Liver (tissue), 9 donors: Measurements from ENCODE around the gene NOS1AP. TPM values are rescaled to one million over a fixed set of nuclear protein-coding genes. Genes with fewer than 3 reads are reported as not detected.

ENCODE experiments used
- DNase-seq: peaks from one replicate; pipeline ENCODE4 v3.0.0-alpha.2; 2017; ENCODE audit warnings: low spot score
- H3K27ac ChIP-seq, 2 donors: one replicate each; pipeline ENCODE4 v1.7.0; 2013; ENCODE audit warnings: inconsistent platforms in 2 of 2, low read length in 2 of 2, control low read depth in 1 of 2, low read depth in 1 of 2, mild to moderate bottlenecking in 1 of 2
- H3K27me3 ChIP-seq, 4 donors: one replicate each; pipeline versions ENCODE4 v1.6.1 to v1.7.0; 2013; ENCODE audit warnings: low read length in 3 of 4, inconsistent platforms in 1 of 4, mild to moderate bottlenecking in 1 of 4, moderate library complexity in 1 of 4; ENCODE audit not compliant: control insufficient read depth in 4 of 4, insufficient read depth in 4 of 4
- H3K36me3 ChIP-seq, 4 donors: one replicate each; pipeline versions ENCODE4 v1.6.1 to v1.7.0; 2013; ENCODE audit warnings: low read length in 3 of 4, mild to moderate bottlenecking in 3 of 4, low read depth in 1 of 4, moderate library complexity in 1 of 4; ENCODE audit not compliant: control insufficient read depth in 4 of 4, insufficient read depth in 3 of 4
- H3K4me1 ChIP-seq, 4 donors: one replicate each; pipeline versions ENCODE4 v1.6.1 to v1.7.0; 2013; ENCODE audit warnings: low read length in 3 of 4, mild to moderate bottlenecking in 3 of 4, moderate library complexity in 1 of 4; ENCODE audit not compliant: control insufficient read depth in 4 of 4, insufficient read depth in 4 of 4
- H3K4me3 ChIP-seq, 3 donors: one replicate each; pipeline versions ENCODE4 v1.6.1 to v1.7.0; 2013; ENCODE audit warnings: low read length in 3 of 3, control low read depth in 1 of 3, low read depth in 1 of 3, mild to moderate bottlenecking in 1 of 3
- H3K9ac ChIP-seq, 2 donors: one replicate each; pipeline ENCODE4 v1.7.0; 2013; ENCODE audit warnings: low read length in 2 of 2, mild to moderate bottlenecking in 2 of 2, moderate library complexity in 2 of 2, control low read depth in 1 of 2, low read depth in 1 of 2
- H3K9me3 ChIP-seq, 4 donors: one replicate each; pipeline versions ENCODE4 v1.6.1 to v1.7.0; 2013; ENCODE audit warnings: low read length in 3 of 4; ENCODE audit not compliant: control insufficient read depth in 4 of 4
- EGR1 ChIP-seq, 2 donors: IDR thresholded peaks; 2 replicates each; pipeline ENCODE4 v1.6.1; 2016 to 2018; ENCODE audit warnings: antibody characterized with exemption in 2 of 2, low read depth in 2 of 2
- FOXA1 ChIP-seq: IDR thresholded peaks from 2 replicates; pipeline ENCODE4 v1.6.1; 2016; ENCODE audit warnings: antibody characterized with exemption
- FOXA2 ChIP-seq: IDR thresholded peaks from 2 replicates; pipeline ENCODE4 v1.6.1; 2016; ENCODE audit warnings: antibody characterized with exemption
- GABPA ChIP-seq, 2 donors: IDR thresholded peaks in 1 of 2; conservative IDR thresholded peaks in 1 of 2; 2 replicates each; pipeline ENCODE4 v1.6.1; 2016; ENCODE audit warnings: antibody characterized with exemption in 2 of 2, mild to moderate bottlenecking in 1 of 2, moderate library complexity in 1 of 2
- HNF4A ChIP-seq, 2 donors: conservative IDR thresholded peaks; 2 replicates each; pipeline ENCODE4 v1.6.1; 2016; ENCODE audit warnings: antibody characterized with exemption in 2 of 2, mild to moderate bottlenecking in 2 of 2
- HNF4G ChIP-seq: IDR thresholded peaks from 2 replicates; pipeline ENCODE4 v1.6.1; 2016; ENCODE audit warnings: antibody characterized with exemption
- JUND ChIP-seq, 2 donors: IDR thresholded peaks; 2 replicates each; pipeline ENCODE4 v1.6.1; 2016; ENCODE audit warnings: antibody characterized with exemption in 2 of 2
- NR2F2 ChIP-seq: IDR thresholded peaks from 2 replicates; pipeline ENCODE4 v1.6.1; 2016; ENCODE audit warnings: antibody characterized with exemption
- RAD21 ChIP-seq, 2 donors: IDR thresholded peaks; 2 replicates each; pipeline ENCODE4 v1.6.1; 2016; ENCODE audit warnings: antibody characterized with exemption in 2 of 2, mild to moderate bottlenecking in 2 of 2
- RXRA ChIP-seq, 2 donors: IDR thresholded peaks; 2 replicates each; pipeline ENCODE4 v1.6.1; 2017 to 2018; ENCODE audit warnings: antibody characterized with exemption in 2 of 2, mild to moderate bottlenecking in 1 of 2
- SP1 ChIP-seq: IDR thresholded peaks from 2 replicates; pipeline ENCODE4 v1.6.1; 2018; ENCODE audit warnings: antibody characterized with exemption, mild to moderate bottlenecking
- TAF1 ChIP-seq: conservative IDR thresholded peaks from 2 replicates; pipeline ENCODE4 v1.6.1; 2016; ENCODE audit warnings: antibody characterized with exemption, mild to moderate bottlenecking
- YY1 ChIP-seq: IDR thresholded peaks from 2 replicates; pipeline ENCODE4 v1.6.1; 2016; ENCODE audit warnings: antibody characterized with exemption, mild to moderate bottlenecking
- whole genome bisulfite sequencing: extraction: QIAGEN DNeasy Blood & Tissue Kit; methylation state at CpG from one replicate; pipeline ENCODE4 v1.1.7; 2013; 5-methylcytosine and 5-hydroxymethylcytosine counted together
- polyA plus RNA-seq, 2 donors: library from polyadenylated mRNA; stranded (reverse) in 1 of 2; unstranded in 1 of 2; fragments of 200-250 nt in 1 of 2; fragments of >200 nt in 1 of 2; fragmentation: Nextera tagmentation in 1 of 2; extraction: Ambion mirVana in 1 of 2; gene quantifications; one replicate each; pipeline versions ENCODE4 v1.2.1 to v1.2.3, GENCODE V29; 2013 to 2015
- total RNA-seq, 2 donors: library from RNA; depleted of rRNA; stranded (reverse); fragments of >200 nt; gene quantifications; one replicate each; pipeline ENCODE4 v1.2.3, GENCODE V29; 2014
- TF ChIP-seq, protein P1 (sequence below): IDR thresholded peaks from 2 replicates; pipeline ENCODE4 v1.6.1; 2016; ENCODE audit warnings: antibody characterized with exemption, mild to moderate bottlenecking
- TF ChIP-seq, protein P2 (sequence below): IDR thresholded peaks from 2 replicates; pipeline ENCODE4 v1.6.1; 2016; ENCODE audit warnings: antibody characterized with exemption
- TF ChIP-seq, protein P3 (sequence below): IDR thresholded peaks from 2 replicates; pipeline ENCODE4 v1.6.1; 2016; ENCODE audit warnings: antibody characterized with exemption
- TF ChIP-seq, protein P4 (sequence below): fragments of 150-350 bp; IDR thresholded peaks from 2 replicates; pipeline ENCODE4 v1.5.1; 2017; ENCODE audit warnings: improper control_type of control experiment, low read depth, low read length; ENCODE audit not compliant: missing input control
- TF ChIP-seq, protein P5 (sequence below): IDR thresholded peaks from 2 replicates; pipeline ENCODE4 v1.6.1; 2016; ENCODE audit warnings: antibody characterized with exemption
- donor health status: healthy.
- donor health status: healthy.
- donor health status: healthy.
- donor health status: healthy.
- donor health status: healthy.

The NOS1AP gene
- total and polyA plus RNA-seq, 4 donors, result 1.4 to 13.0 (median 4.5) TPM

DNA sequence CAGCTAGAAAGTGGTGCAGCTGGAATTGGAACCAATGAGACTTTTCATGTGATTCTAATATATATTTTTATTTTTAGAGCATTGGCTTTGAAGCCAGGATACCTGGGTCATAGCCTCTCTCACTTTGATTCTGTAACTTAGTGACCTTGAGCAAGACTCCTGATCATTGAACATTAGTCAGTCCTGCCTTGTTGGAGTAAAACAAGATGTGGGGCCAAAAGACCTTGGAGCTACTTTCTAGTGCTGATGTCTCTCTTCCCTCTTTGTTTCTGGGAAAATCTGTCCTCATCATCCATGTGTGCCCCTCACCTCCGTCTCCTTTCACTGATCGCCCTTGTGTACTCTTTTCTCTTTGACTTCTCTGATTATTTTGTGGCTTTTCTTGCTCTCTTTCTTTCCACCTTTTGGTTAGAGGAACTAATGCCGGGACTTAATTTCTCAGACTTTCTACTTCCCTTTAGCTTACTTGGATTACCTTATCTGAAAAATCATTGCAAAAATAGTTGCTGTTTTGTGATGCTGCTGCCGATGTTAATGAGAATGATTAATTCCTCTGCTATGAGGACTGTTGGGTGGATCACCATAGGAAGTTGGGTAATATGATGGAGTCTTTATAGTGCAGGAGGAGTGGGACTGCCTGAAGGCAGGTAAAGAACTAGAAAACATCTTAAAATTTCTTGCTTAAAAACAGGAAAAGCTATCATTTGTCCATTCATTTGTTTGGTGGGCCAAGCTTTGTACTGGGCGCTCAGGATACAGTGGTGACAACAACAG lies 72.0 kb downstream of the NOS1AP start:
- TF ChIP-seq HNF4A (conservative IDR thresholded peaks at IDR 0.05), result peak; percentile 20 to 33
- no peak for TF ChIP-seq JUND (IDR thresholded peaks at IDR 0.05)
- peak; percentile 14 to 48 for TF ChIP-seq RXRA (IDR thresholded peaks at IDR 0.05)
- peaks cover 4 to 36% (median 25%) of the 10 kb centered on the region in 4 donors for H3K4me1 ChIP-seq
- no peaks in the 10 kb centered on the region for H3K36me3 ChIP-seq
- peak overlapping the region in 1 of 2 donors; percentile 39 for H3K27ac ChIP-seq
- H3K9ac ChIP-seq, result no peak overlapping the region
- DNase-seq, result no peak
- H3K4me3 ChIP-seq, result no peak overlapping the region
- H3K9me3 ChIP-seq, result no peaks in the 10 kb centered on the region
- no peaks in the 10 kb centered on the region for H3K27me3 ChIP-seq
- WGBS, result 90% methylated on average over 5 of the region's 5 CpGs

DNA sequence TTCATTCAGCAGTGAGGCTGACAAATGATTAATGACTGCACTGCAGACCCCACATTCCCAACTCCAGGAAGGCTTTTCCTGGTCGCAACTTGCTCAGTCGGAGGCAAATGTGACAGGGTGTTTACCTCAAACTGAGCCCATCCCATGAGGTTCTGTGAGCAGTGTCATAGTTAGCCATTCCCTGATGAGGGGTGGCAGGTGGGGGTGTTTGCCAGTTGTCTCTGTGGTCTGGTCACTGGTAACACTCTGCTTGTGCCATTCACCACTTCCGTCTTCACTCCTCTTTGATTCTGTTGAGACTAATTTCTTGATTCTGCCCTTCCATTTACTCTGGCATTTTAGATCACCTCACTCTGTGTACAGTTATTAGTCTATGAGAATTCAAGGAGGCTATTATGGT lies 73.5 kb downstream of the NOS1AP start:
- TF ChIP-seq, protein P1, sequence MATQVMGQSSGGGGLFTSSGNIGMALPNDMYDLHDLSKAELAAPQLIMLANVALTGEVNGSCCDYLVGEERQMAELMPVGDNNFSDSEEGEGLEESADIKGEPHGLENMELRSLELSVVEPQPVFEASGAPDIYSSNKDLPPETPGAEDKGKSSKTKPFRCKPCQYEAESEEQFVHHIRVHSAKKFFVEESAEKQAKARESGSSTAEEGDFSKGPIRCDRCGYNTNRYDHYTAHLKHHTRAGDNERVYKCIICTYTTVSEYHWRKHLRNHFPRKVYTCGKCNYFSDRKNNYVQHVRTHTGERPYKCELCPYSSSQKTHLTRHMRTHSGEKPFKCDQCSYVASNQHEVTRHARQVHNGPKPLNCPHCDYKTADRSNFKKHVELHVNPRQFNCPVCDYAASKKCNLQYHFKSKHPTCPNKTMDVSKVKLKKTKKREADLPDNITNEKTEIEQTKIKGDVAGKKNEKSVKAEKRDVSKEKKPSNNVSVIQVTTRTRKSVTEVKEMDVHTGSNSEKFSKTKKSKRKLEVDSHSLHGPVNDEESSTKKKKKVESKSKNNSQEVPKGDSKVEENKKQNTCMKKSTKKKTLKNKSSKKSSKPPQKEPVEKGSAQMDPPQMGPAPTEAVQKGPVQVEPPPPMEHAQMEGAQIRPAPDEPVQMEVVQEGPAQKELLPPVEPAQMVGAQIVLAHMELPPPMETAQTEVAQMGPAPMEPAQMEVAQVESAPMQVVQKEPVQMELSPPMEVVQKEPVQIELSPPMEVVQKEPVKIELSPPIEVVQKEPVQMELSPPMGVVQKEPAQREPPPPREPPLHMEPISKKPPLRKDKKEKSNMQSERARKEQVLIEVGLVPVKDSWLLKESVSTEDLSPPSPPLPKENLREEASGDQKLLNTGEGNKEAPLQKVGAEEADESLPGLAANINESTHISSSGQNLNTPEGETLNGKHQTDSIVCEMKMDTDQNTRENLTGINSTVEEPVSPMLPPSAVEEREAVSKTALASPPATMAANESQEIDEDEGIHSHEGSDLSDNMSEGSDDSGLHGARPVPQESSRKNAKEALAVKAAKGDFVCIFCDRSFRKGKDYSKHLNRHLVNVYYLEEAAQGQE, result no peak
- no peak for TF ChIP-seq HNF4G
- TF ChIP-seq, protein P2, sequence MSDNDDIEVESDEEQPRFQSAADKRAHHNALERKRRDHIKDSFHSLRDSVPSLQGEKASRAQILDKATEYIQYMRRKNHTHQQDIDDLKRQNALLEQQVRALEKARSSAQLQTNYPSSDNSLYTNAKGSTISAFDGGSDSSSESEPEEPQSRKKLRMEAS, result no peak
- no peak for TF ChIP-seq SP1
- TF ChIP-seq GABPA (IDR thresholded peaks at IDR 0.05 in 1 of 2, conservative IDR thresholded peaks at IDR 0.05 in 1 of 2), result no peak
- no peak for TF ChIP-seq NR2F2
- TF ChIP-seq FOXA2, result no peak
- no peak for TF ChIP-seq RAD21 (IDR thresholded peaks at IDR 0.05)
- TF ChIP-seq JUND (IDR thresholded peaks at IDR 0.05), result no peak
- no peak for TF ChIP-seq FOXA1
- TF ChIP-seq YY1, result no peak
- TF ChIP-seq, protein P3, sequence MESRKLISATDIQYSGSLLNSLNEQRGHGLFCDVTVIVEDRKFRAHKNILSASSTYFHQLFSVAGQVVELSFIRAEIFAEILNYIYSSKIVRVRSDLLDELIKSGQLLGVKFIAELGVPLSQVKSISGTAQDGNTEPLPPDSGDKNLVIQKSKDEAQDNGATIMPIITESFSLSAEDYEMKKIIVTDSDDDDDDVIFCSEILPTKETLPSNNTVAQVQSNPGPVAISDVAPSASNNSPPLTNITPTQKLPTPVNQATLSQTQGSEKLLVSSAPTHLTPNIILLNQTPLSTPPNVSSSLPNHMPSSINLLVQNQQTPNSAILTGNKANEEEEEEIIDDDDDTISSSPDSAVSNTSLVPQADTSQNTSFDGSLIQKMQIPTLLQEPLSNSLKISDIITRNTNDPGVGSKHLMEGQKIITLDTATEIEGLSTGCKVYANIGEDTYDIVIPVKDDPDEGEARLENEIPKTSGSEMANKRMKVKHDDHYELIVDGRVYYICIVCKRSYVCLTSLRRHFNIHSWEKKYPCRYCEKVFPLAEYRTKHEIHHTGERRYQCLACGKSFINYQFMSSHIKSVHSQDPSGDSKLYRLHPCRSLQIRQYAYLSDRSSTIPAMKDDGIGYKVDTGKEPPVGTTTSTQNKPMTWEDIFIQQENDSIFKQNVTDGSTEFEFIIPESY, result no peak
- TF ChIP-seq RXRA (IDR thresholded peaks at IDR 0.05), result no peak
- no peak for TF ChIP-seq TAF1
- TF ChIP-seq, protein P4, sequence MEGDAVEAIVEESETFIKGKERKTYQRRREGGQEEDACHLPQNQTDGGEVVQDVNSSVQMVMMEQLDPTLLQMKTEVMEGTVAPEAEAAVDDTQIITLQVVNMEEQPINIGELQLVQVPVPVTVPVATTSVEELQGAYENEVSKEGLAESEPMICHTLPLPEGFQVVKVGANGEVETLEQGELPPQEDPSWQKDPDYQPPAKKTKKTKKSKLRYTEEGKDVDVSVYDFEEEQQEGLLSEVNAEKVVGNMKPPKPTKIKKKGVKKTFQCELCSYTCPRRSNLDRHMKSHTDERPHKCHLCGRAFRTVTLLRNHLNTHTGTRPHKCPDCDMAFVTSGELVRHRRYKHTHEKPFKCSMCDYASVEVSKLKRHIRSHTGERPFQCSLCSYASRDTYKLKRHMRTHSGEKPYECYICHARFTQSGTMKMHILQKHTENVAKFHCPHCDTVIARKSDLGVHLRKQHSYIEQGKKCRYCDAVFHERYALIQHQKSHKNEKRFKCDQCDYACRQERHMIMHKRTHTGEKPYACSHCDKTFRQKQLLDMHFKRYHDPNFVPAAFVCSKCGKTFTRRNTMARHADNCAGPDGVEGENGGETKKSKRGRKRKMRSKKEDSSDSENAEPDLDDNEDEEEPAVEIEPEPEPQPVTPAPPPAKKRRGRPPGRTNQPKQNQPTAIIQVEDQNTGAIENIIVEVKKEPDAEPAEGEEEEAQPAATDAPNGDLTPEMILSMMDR, result no peak
- no peak for TF ChIP-seq HNF4A (conservative IDR thresholded peaks at IDR 0.05)
- TF ChIP-seq EGR1 (IDR thresholded peaks at IDR 0.05; ENCODE audit: low read depth in 2 of 2), result no peak
- TF ChIP-seq, protein P5, sequence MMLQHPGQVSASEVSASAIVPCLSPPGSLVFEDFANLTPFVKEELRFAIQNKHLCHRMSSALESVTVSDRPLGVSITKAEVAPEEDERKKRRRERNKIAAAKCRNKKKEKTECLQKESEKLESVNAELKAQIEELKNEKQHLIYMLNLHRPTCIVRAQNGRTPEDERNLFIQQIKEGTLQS, result no peak
- H3K27me3 ChIP-seq, result no peaks in the 10 kb centered on the region
- H3K36me3 ChIP-seq, result no peaks in the 10 kb centered on the region
- H3K4me3 ChIP-seq, result no peak overlapping the region
- no peak for DNase-seq
- no peak overlapping the region for H3K9ac ChIP-seq
- H3K9me3 ChIP-seq, result no peaks in the 10 kb centered on the region
- no peak overlapping the region for H3K27ac ChIP-seq
- peaks cover 4 to 23% (median 14%) of the 10 kb centered on the region in 4 donors for H3K4me1 ChIP-seq
- WGBS, result 96% methylated on average over 3 of the region's 3 CpGs
